ENCODE measurements around the gene ATG5. TPM values are rescaled to one million over a fixed set of nuclear protein-coding genes. Genes with fewer than 3 reads are reported as not detected.

Gene ATG5
- total and polyA plus RNA-seq, 2 experiments from 2014 or later = 31.6 to 48.2 TPM

- no peaks in the 10 kb centered on the region for H3K9me2 ChIP-seq (ENCODE audit: insufficient read depth)
- no peak for DNase-seq (ENCODE audit: low spot score)
- no peaks in the 10 kb centered on the region for H3F3A ChIP-seq (replicated peaks; ENCODE audit: low read depth)
- ATAC-seq = no peak
- H3K27me3 ChIP-seq (ENCODE audit: insufficient read depth) = no peaks in the 10 kb centered on the region
- peaks cover 20% of the 10 kb centered on the region for H3K79me2 ChIP-seq (replicated peaks; ENCODE audit: insufficient read depth)
- peaks cover 1% of the 10 kb centered on the region for H3K27me3 Mint-ChIP-seq (ENCODE audit: insufficient read depth, low read depth, poor library complexity)
- TF ChIP-seq ZNF331 (CRISPR knock-in tag; IDR thresholded peaks at IDR 0.05; ENCODE audit: low read depth) = no peak
- TF ChIP-seq STAT1 (IDR thresholded peaks at IDR 0.05; ENCODE audit: unreplicated experiment) = no peak
- no peak for TF ChIP-seq ZNF114 (CRISPR knock-in tag; IDR thresholded peaks at IDR 0.05)
- TF ChIP-seq ETS1 (IDR thresholded peaks at IDR 0.05) = no peak
- no peak for TF ChIP-seq POLR2AphosphoS5 (IDR thresholded peaks at IDR 0.05; ENCODE audit: low read depth)
- no peak for TF ChIP-seq CTCF (conservative IDR thresholded peaks at IDR 0.05; ENCODE audit: low read depth in 2 of 2)
- TF ChIP-seq REST (IDR thresholded peaks at IDR 0.05; ENCODE audit: unreplicated experiment) = no peak
- TF ChIP-seq EZH2phosphoT487 (IDR thresholded peaks at IDR 0.05; ENCODE audit: unreplicated experiment) = no peak
- no peak for TF ChIP-seq NANOG (IDR thresholded peaks at IDR 0.05; ENCODE audit: borderline replicate concordance)
- no peak for TF ChIP-seq EZH2 (IDR thresholded peaks at IDR 0.05; ENCODE audit: low read depth, unreplicated experiment)
- peaks cover 30% of the 10 kb centered on the region for H3K36me3 Mint-ChIP-seq (ENCODE audit: low read depth)
- no peak overlapping the region for H3K4me3 ChIP-seq
- H3K27ac Mint-ChIP-seq = no peak overlapping the region
- no peaks in the 10 kb centered on the region for H3K36me3 ChIP-seq (ENCODE audit: insufficient read depth)
- no peaks in the 10 kb centered on the region for H3K4me1 Mint-ChIP-seq
- H3K4me1 ChIP-seq (ENCODE audit: insufficient read depth) = no peaks in the 10 kb centered on the region
- H3K4me2 ChIP-seq = no peak overlapping the region
- peaks cover 12% of the 10 kb centered on the region; the same call in 2 of the 3 replicates for H3K9me3 Mint-ChIP-seq
- no peak overlapping the region for H2AFZ ChIP-seq
- H3K4me3 Mint-ChIP-seq = no peak overlapping the region
- H3K27ac ChIP-seq (ENCODE audit: low read depth) = no peak overlapping the region
- no peaks in the 10 kb centered on the region for H4K20me1 ChIP-seq (replicated peaks; ENCODE audit: insufficient read depth)
These were observed 100.0 kb downstream of the ATG5 start for GRCh38 chr6:106225581-106225980.
